GM19043 (cell line): ENCODE data around the gene ARHGAP15.
A peak's percentile ranks its signal among the peaks of the same experiment; 100 is the strongest.
"Not testable (repeated sequence)": the region's sequence is repeated elsewhere in the genome, so short reads cannot be mapped to it uniquely, and the experiment has no call there.

ENCODE experiments used
- ATAC-seq: cut with Tn5 transposase; IDR thresholded peaks from one replicate; pipeline ENCODE4 v1.9.1; 2021; ENCODE audit warnings: low read depth; ENCODE audit not compliant: unreplicated experiment

ARHGAP15 gene

DNA sequence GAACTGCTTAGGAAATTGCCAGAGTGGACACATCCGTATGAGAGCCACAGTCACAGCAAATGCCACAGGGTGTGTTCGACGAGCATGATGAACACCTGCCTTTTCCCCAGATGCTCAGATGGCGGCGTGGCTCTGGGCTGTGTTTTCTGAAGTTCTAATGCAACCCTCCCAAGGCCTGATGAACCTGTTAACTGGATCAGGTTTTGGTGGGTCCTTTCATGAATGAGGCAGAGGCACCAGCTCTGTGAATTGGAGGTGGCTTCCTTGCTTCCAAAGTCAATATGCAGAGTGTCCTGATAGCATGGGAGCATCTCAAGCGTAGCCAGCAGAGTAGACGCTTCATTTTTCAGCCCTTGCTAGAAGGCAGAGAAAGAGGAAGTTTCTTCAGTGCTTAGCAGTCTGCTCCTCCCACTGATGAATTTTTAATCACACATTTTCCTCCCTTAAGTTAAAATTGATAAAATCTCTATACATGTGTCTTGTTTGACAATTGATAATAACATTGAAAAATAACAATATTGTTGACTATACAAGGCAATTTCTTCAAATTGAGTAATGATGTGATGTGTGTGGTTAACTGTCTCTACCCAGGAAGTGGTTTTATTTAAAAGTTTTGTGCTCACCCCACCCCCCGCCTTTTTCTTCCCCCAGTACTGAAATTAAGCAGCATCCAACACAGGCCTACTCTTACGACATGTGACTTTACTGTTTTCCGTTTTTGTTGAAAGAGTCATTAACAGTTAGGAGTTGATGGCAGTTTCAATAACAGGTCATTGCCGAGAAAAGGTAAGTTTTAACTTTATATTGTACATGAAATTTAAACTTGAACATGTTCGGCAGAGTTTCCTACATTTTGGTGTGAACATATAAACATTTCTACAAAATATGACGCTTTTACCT is at the start of gene ARHGAP15:
Gene ARHGAP15 (plus strand): TSS at position 739 of the 900 bp plus-strand sequence.
- peak; percentile 84 for ATAC-seq

DNA sequence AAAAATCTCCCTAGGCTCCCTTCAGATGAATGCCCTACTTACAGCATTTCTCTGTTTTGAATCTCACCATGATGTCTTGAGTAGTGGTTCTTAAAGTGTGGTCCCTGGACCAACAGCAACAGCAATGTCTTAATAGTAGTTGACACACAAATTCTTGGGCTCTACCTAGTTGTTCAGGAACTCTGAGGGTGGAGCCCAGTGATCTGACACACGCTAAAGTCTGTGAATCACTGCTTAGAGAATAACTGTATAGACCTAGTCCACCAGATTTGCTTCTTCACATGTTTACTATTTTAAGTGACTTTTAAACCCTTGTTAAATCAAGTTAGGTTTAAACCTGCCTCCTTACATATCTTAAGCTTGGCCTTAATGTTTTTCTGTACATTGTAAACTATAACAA is 47.6 kb upstream of the ARHGAP15 start:
- no peak for ATAC-seq

DNA sequence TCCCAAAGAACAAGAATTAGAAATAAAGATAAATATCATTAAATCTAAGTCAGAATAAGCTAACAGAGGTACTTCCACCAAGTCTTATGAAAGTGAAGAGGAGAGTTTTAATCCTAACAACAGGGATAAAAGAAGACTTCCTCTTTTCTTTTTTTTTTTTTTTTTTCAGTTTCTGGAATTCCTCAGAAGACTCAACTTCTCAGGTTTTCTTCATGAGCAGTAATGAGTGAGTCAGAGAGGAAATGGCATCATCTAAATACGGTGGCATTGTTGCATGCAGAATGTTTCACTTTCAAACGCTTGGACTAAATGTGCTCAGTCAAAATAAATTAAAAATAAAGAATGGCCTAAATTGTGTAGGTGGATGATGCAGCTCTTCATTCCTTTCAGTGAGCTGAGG is 45.6 kb upstream of the ARHGAP15 start:
- ATAC-seq: no peak

- ATAC-seq: no peak
Measured at GRCh38 chr2:143084462-143084861, 44.8 kb upstream of the ARHGAP15 start.

DNA sequence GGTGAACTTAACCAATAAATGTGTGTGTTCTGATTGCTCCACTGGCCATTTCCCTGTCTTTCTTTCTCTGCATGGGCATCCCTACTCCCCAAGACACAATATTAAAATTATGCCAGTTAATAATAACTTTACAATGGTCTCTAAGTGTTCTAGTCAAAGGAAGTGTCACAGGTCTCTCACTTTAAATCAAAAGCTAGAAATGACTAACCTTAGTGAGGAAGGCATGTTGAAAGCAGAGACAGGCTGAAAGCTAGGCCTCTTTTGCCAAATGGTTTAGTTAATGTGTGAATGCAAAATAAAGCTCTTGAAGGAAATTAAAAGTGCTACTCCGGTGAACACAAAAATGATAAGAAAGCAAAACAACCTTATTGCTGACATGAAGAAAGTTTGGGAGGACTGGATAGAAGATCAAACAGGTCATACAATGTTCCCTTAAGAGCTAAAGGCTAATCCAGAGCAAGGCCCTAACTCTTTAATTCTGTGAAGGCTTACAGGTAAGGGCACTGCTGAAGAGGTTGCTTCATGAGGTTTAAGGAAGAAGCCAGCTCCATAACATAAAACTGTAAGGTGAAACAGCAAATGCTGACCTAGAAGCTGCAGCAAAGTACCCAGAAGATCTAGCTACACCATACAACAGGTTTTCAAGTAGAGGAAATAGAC is 44.0 kb upstream of the ARHGAP15 start:
- ATAC-seq: peak; percentile 67

DNA sequence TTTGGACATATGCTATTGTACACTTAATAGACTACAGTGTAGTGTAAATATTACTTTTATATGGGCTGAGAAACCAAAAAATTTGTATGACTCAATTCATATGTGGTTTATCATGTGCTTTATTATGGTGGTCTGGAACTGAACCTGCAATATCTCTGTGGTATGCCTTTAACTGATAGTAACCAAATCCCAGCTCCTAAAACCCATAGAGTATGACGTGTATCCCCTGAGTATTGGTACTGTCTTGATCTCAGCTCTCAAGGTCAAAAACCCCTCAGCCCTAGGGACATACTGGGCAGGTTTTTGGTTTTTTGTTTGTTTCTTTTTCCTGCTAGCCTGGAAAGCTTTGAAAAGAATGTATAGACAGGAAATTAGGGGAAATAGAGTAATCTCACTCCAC is 42.2 kb upstream of the ARHGAP15 start:
- no peak for ATAC-seq

- no peak for ATAC-seq
Measured at GRCh38 chr2:143088388-143088787, 40.8 kb upstream of the ARHGAP15 start.

DNA sequence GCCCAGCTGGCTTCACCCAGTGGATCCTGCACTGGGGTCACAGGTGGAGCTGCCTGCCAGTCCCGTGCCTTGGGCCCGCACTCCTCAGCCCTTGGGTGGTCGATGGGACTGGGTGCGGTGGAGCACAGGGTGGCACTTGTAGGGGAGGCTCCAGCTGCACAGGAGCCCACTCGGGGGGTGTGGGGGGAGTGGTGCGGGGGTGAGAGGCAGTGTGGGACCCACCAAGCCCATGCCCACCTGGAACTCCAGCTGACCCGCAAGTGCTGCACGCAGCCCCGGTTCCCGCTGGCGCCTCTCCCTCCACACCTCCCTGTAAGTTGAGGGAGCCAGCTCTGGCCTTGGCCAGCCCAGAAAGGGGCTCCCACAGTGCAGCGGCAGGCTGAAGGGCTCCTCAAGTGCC is 39.7 kb upstream of the ARHGAP15 start:
- ATAC-seq: not testable (repeated sequence)

DNA sequence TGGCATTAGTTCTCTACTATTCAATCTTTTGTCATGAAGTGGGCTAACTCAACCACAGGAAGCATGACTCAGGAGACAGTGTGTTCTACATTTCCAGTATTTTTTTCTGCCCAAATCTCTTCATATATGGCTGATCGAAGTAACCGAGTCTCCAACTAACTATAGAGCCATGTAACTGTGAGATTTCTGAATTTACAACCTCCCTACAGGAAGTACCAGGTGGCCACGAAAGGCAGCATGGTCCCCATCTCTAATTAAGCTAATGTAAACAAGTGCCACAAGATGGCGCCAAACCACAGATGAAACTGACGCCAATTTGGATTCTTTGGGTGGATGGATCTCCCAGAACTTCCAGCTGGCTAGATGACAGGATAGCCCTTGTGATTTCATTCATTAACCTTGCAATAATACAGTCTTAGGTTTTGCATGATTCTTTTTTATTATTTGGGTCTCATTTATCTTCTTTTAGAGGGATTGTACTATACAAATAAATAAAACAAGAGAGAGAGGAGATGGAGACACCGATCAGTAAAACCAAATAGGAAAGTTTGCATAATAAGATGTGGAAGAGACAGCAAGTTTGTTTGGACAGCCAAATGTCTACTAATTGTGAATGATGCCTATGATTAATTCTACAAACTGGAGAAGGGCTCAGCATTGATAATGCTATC is 18.3 kb upstream of the ARHGAP15 start:
- ATAC-seq: peak; percentile 83

DNA sequence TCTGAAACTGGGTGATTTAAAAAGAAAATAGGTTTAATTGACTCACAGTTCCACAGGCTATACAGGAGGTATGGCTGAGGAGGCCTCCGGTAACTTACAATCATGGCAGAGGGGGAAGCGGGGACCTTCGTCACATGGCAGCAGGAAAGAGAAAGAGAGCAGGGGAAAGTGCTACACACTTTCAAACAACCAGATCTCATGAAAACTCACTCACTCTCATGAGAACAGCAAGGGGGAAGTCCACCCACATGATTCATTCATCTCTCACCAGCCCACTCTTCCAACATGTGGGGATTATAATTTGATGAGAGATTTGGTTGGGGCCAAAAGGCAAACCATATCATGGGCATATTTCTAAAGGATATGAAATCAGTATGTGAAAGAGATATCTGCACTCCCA is 12.0 kb upstream of the ARHGAP15 start:
- no peak for ATAC-seq

- peak; percentile 69 for ATAC-seq
Measured at GRCh38 chr2:143121079-143121478, 8.1 kb upstream of the ARHGAP15 start.

- ATAC-seq: no peak
Measured at GRCh38 chr2:143121957-143122356, 7.3 kb upstream of the ARHGAP15 start.

DNA sequence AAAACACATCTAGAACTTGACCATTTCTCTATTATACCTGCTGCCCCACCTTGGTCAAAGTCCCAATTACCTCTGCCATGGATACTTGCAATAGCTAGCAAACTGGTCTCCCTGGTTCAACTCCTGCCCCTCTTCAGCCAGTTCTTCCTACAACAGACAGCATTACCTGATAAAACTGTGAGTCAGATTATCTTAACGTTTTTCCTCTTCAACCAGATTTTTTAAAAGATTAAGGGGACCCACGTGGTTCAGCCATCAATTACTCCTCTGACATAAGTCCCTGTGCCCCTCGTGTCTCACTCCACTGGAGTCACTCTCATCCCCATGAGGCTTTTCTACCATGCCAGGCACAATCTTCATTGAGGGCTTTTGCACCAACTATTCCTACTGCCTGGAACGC is 5.3 kb upstream of the ARHGAP15 start:
- no peak for ATAC-seq

GRCh38 chr2:143124445-143124844 is 4.8 kb upstream of the ARHGAP15 start:
- ATAC-seq: no peak

DNA sequence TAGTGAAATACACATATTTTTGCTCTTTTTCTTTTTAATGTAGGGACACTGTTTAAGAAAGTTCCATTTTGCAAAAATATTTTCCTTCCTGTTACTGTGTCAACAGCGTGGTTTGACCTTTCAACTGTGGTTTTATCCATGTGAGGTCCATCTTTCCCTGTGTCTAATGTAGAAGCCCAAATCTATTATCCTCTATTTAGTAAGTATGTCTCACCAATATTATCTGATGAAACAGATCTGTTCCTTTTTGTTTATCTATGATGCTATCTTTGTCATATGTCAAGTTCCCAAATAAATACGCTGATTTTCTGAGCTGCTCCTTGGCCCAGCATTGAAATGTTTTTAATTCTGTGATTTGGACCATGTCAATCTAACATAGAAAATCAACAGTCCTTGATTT is 3.5 kb upstream of the ARHGAP15 start:
- ATAC-seq: no peak

DNA sequence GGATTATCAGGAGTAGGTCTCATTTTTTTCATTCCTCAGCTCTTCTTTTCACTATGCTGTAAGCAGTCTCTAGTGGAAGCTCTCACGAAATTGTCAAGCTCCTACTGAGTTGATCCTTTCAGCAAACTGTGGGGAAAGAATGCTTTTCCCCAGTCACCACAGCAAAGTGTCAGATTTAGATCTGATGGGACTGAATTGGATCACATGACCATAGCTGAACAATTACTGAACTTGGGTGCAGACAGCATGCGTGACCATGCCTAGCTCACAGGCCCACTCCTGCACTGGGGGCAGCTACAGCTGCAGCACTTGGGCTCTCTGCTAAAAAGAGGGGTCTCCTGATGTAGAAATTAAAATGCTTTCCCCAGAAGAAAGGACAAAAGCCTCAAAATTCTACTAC is 3.1 kb downstream of the ARHGAP15 start:
- no peak for ATAC-seq

- ATAC-seq: no peak
Measured at GRCh38 chr2:143133783-143134182, 4.6 kb downstream of the ARHGAP15 start.

GRCh38 chr2:143138292-143138691 is 9.1 kb downstream of the ARHGAP15 start:
- no peak for ATAC-seq

- peak; percentile 21 for ATAC-seq
Measured at GRCh38 chr2:143139835-143140393, 10.7 kb downstream of the ARHGAP15 start.

DNA sequence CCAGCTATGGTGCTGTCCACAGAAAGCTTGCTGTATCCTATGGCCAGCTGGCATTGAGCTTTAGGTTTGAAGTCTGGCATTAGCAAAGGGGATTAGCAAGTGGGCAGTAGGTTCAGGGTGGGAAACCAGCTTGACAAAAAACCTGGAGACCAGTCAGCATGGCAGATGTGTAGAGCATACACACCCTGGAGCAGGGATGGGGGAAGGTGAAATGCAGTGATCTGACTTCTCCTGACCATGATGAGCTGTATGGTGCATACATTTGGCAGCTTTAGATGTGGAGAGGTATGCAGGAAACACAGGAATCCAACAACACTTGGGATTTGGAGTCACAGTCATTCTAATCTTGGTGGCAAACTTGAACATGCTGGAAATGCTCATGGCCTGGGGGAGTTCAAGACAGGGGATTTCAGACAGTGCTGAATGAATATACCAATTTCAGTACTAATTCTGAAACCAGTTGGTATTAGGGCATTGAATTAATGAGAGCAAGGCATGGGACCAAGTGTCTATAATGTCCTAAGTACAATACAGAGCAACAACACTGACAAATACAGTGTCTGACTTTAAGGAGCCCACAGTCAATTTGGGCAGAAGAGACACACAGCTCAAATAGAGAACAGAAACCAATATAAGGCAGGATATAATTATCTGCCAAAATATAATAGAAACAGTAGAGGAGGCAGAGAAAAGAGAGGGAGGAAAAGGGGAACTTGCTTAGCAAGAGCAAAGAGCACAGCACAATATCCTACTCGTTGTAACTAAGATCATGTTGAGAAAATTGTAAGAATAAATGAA is 11.8 kb downstream of the ARHGAP15 start:
- peak; percentile 77 for ATAC-seq
